Measurements from ENCODE around the gene GRAMD1B.
"Not testable (repeated sequence)": the region's sequence is repeated elsewhere in the genome, so short reads cannot be mapped to it uniquely, and the experiment has no call there.

- not testable (repeated sequence) for TF ChIP-seq EP300 (IDR thresholded peaks at IDR 0.05); CTCF (IDR thresholded peaks at IDR 0.05); POLR2A (IDR thresholded peaks at IDR 0.05; ENCODE audit: low read depth)
Measured at GRCh38 chr11:123659965-123660364, 229.9 kb downstream of the GRAMD1B start.
